GM12892 (cell line): ENCODE data around the gene MFAP4.

Experiments
- POLR2A ChIP-seq: IDR thresholded peaks from 2 replicates; pipeline ENCODE4 v1.6.1; 2011; ENCODE audit warnings: low read depth, low read length, control low read depth
- POLR2AphosphoS5 ChIP-seq: IDR thresholded peaks from 2 replicates; pipeline ENCODE4 v1.6.1; 2011; ENCODE audit warnings: low read depth, low read length, control low read depth
- TAF1 ChIP-seq: IDR thresholded peaks from 2 replicates; pipeline ENCODE4 v1.6.1; 2011; ENCODE audit warnings: low read depth, mild to moderate bottlenecking, control low read depth, low read length, borderline replicate concordance

DNA sequence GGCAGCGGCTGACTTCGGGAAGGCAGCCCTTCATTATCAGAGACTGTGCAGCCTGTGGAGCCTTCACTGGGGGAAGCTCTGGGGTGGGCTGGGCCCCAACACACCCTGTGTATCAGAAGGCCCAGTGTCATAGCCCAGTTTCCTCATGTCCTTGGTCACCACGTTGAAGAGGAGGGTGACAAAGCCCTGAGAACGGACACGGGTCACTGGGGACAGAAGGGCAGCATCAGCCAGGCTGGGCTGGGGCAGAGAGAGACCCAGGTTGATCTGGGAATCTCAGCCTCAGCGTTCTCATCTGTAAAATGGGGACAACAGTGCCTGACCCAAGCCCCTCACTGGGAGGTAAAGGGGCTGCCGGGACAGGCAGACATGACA, 43.7 kb downstream of the MFAP4 start:
- TF ChIP-seq POLR2AphosphoS5: no peak
- TF ChIP-seq POLR2A: no peak
- TF ChIP-seq TAF1: no peak
